Measurements from ENCODE around the gene CERKL.

CERKL gene

GRCh38 chr2:181575024-181575649 is 81.8 kb downstream of the CERKL start:
- Histone ChIP-seq H4K20me1 (ENCODE audit: control insufficient read depth, insufficient read depth, low read depth, low read length) (no peaks in the 10 kb centered on the region), H3K4me2 (ENCODE audit: low read length) (no peak overlapping the region)

GRCh38 chr2:181574321-181574720 is 82.6 kb downstream of the CERKL start:
- H3F3A ChIP-seq (ENCODE audit: control insufficient read depth, insufficient read depth), result no peaks in the 10 kb centered on the region
- H3K27ac ChIP-seq (ENCODE audit: low read depth, low read length), result no peak overlapping the region
- H3K9me2 ChIP-seq (replicated peaks; ENCODE audit: control insufficient read depth, low read length), result no peaks in the 10 kb centered on the region
- no peaks in the 10 kb centered on the region for H3K9me3 ChIP-seq (ENCODE audit: control insufficient read depth, insufficient read depth, low read length)
- no peaks in the 10 kb centered on the region for H3K27me3 ChIP-seq (ENCODE audit: control insufficient read depth, low read length)
- H4K20me1 ChIP-seq (ENCODE audit: control insufficient read depth, insufficient read depth, low read depth, low read length), result no peaks in the 10 kb centered on the region
- no peaks in the 10 kb centered on the region for H3K36me3 ChIP-seq (ENCODE audit: control insufficient read depth, low read length)
- no peaks in the 10 kb centered on the region for H3K4me1 ChIP-seq (ENCODE audit: control insufficient read depth, low read length)
- H3K4me2 ChIP-seq (ENCODE audit: low read length), result no peak overlapping the region
- H3K4me3 ChIP-seq (ENCODE audit: low read length), result no peak overlapping the region
- TF ChIP-seq CTCF (IDR thresholded peaks at IDR 0.05; ENCODE audit: low read depth, low read length, poor library complexity, severe bottlenecking), result no peak
- TF ChIP-seq EZH2phosphoT487 (IDR thresholded peaks at IDR 0.05; ENCODE audit: borderline replicate concordance, low read length), result no peak
- no peaks in the 10 kb centered on the region for H3K79me2 ChIP-seq (ENCODE audit: control insufficient read depth, low read length)

More at GRCh38 chr2:181575024-181575649, 81.8 kb downstream of the CERKL start:
- H3F3A ChIP-seq (ENCODE audit: control insufficient read depth, insufficient read depth), result no peaks in the 10 kb centered on the region
- H3K9me2 ChIP-seq (replicated peaks; ENCODE audit: control insufficient read depth, low read length), result no peaks in the 10 kb centered on the region
- H3K79me2 ChIP-seq (ENCODE audit: control insufficient read depth, low read length), result no peaks in the 10 kb centered on the region
- no peaks in the 10 kb centered on the region for H3K4me1 ChIP-seq (ENCODE audit: control insufficient read depth, low read length)
- H3K9me3 ChIP-seq (ENCODE audit: control insufficient read depth, insufficient read depth, low read length), result no peaks in the 10 kb centered on the region
- H3K4me3 ChIP-seq (ENCODE audit: low read length), result no peak overlapping the region
- H3K36me3 ChIP-seq (ENCODE audit: control insufficient read depth, low read length), result no peaks in the 10 kb centered on the region
- TF ChIP-seq EZH2phosphoT487 (IDR thresholded peaks at IDR 0.05; ENCODE audit: borderline replicate concordance, low read length), result no peak
- no peak for TF ChIP-seq CTCF (IDR thresholded peaks at IDR 0.05; ENCODE audit: low read depth, low read length, poor library complexity, severe bottlenecking)
- H3K27me3 ChIP-seq (ENCODE audit: control insufficient read depth, low read length), result no peaks in the 10 kb centered on the region
- H3K27ac ChIP-seq (ENCODE audit: low read depth, low read length), result no peak overlapping the region

- H3K27me3 ChIP-seq (ENCODE audit: control insufficient read depth, low read length), result no peaks in the 10 kb centered on the region
- no peak for TF ChIP-seq EZH2phosphoT487 (IDR thresholded peaks at IDR 0.05; ENCODE audit: borderline replicate concordance, low read length)
- peak; percentile 42 for TF ChIP-seq CTCF (IDR thresholded peaks at IDR 0.05; ENCODE audit: low read depth, low read length, poor library complexity, severe bottlenecking)
- H3F3A ChIP-seq (ENCODE audit: control insufficient read depth, insufficient read depth), result no peaks in the 10 kb centered on the region
- H3K9me3 ChIP-seq (ENCODE audit: control insufficient read depth, insufficient read depth, low read length), result no peaks in the 10 kb centered on the region
- no peak overlapping the region for H3K4me2 ChIP-seq (ENCODE audit: low read length)
- no peak overlapping the region for H3K4me3 ChIP-seq (ENCODE audit: low read length)
- H3K4me1 ChIP-seq (ENCODE audit: control insufficient read depth, low read length), result no peaks in the 10 kb centered on the region
- no peaks in the 10 kb centered on the region for H3K79me2 ChIP-seq (ENCODE audit: control insufficient read depth, low read length)
- no peaks in the 10 kb centered on the region for H4K20me1 ChIP-seq (ENCODE audit: control insufficient read depth, insufficient read depth, low read depth, low read length)
- no peak overlapping the region for H3K27ac ChIP-seq (ENCODE audit: low read depth, low read length)
- H3K36me3 ChIP-seq (ENCODE audit: control insufficient read depth, low read length), result no peaks in the 10 kb centered on the region
- H3K9me2 ChIP-seq (replicated peaks; ENCODE audit: control insufficient read depth, low read length), result no peaks in the 10 kb centered on the region
Observed at GRCh38 chr2:181573140-181573736, 83.7 kb downstream of the CERKL start.
